HL-60 (cell line): ENCODE measurements around the gene S100A13.

ENCODE experiments used
- DNase-seq, 2 experiments: peaks; one replicate each; pipeline ENCODE4 v3.0.0-alpha.2; 2010 to 2020; ENCODE audit warnings: low read depth in 1 of 2, low spot score in 1 of 2
- H3K27ac ChIP-seq: fragments of 250-450 bp; sonication (Bioruptor Pico); replicated peaks from 2 replicates; pipeline ENCODE4 v1.5.1; 2020; ENCODE audit warnings: mild to moderate bottlenecking, moderate library complexity
- H3K27me3 ChIP-seq: fragments of 250-450 bp; sonication (Bioruptor Pico); 2 replicates; pipeline ENCODE4 v1.5.1; 2021; ENCODE audit warnings: mild to moderate bottlenecking, moderate library complexity; ENCODE audit not compliant: insufficient read depth, poor library complexity, severe bottlenecking
- H3K4me3 ChIP-seq: replicated peaks from 2 replicates; pipeline ENCODE4 v1.5.1; 2011; ENCODE audit warnings: mild to moderate bottlenecking, control low read depth, low read length; ENCODE audit not compliant: insufficient read depth
- CTCF ChIP-seq: IDR thresholded peaks from one replicate; pipeline ENCODE4 v1.5.1; 2011; ENCODE audit warnings: low read length, control low read depth, inconsistent platforms; ENCODE audit not compliant: insufficient read depth
- GABPA ChIP-seq: IDR thresholded peaks from 2 replicates; pipeline ENCODE4 v1.6.1; 2012; ENCODE audit warnings: low read depth
- POLR2AphosphoS5 ChIP-seq: IDR thresholded peaks from 2 replicates; pipeline ENCODE4 v1.6.1; 2012; ENCODE audit warnings: low read depth
- SPI1 ChIP-seq: IDR thresholded peaks from 2 replicates; pipeline ENCODE4 v1.6.1; 2012; ENCODE audit warnings: low read depth, mild to moderate bottlenecking, borderline replicate concordance
- TF ChIP-seq, protein P1 (sequence below): IDR thresholded peaks from 2 replicates; pipeline ENCODE4 v1.6.1; 2012; ENCODE audit warnings: low read depth; ENCODE audit not compliant: insufficient replicate concordance

Gene S100A13

GRCh38 chr1:153612755-153613331 is 14.5 kb downstream of the S100A13 start, which contains the start of gene S100A16:
TSS of gene S100A16 (minus strand) at chr1:153613137. CDS start at chr1:153608151, 4,986 bp downstream.
- no peak for DNase-seq
- H3K27ac ChIP-seq: no peak within 1 kb of the TSS
- no peak within 1 kb of the TSS for H3K4me3 ChIP-seq
- H3K27me3 ChIP-seq: no peaks in the 10 kb centered on the region
- TF ChIP-seq SPI1 (no peak), CTCF (no peak), GABPA (no peak), POLR2AphosphoS5 (no peak)
- TF ChIP-seq, protein P1, sequence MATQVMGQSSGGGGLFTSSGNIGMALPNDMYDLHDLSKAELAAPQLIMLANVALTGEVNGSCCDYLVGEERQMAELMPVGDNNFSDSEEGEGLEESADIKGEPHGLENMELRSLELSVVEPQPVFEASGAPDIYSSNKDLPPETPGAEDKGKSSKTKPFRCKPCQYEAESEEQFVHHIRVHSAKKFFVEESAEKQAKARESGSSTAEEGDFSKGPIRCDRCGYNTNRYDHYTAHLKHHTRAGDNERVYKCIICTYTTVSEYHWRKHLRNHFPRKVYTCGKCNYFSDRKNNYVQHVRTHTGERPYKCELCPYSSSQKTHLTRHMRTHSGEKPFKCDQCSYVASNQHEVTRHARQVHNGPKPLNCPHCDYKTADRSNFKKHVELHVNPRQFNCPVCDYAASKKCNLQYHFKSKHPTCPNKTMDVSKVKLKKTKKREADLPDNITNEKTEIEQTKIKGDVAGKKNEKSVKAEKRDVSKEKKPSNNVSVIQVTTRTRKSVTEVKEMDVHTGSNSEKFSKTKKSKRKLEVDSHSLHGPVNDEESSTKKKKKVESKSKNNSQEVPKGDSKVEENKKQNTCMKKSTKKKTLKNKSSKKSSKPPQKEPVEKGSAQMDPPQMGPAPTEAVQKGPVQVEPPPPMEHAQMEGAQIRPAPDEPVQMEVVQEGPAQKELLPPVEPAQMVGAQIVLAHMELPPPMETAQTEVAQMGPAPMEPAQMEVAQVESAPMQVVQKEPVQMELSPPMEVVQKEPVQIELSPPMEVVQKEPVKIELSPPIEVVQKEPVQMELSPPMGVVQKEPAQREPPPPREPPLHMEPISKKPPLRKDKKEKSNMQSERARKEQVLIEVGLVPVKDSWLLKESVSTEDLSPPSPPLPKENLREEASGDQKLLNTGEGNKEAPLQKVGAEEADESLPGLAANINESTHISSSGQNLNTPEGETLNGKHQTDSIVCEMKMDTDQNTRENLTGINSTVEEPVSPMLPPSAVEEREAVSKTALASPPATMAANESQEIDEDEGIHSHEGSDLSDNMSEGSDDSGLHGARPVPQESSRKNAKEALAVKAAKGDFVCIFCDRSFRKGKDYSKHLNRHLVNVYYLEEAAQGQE: no peak

DNA sequence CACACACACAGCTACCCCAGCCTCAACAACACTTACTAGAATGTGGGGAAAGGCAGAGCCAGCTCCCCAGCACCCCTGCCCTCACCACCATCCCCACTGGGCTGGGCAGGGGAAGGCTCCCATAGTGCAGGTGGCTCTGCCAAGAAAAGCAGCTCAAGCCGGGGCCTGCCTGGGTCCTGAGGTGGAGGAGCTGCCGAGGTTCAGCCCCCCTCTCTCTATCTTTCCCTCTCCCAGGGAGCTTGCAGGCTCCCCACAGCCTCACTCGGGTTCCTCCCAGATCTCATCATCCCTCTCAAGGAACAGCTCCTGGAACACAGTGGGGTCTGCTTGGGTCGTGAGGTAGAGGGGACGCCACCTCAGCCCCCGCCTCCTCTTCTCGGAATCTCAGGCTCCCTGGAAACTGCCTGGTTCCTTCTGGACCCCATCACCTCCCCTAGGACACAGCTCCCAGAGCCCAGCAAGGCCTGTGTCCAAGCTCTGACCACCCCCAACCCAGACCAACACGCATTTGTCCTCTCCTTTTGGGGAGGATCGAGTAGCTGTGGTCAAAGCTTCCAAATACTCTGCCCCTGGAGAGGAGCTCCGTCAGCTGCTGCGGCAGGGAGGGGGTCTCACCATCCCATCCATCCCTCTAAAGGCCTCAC is 15.1 kb downstream of the S100A13 start:
- no peak overlapping the region for H3K27ac ChIP-seq
- H3K27me3 ChIP-seq: no peaks in the 10 kb centered on the region
- H3K4me3 ChIP-seq: no peak overlapping the region
- no peak for DNase-seq
- TF ChIP-seq, protein P1: no peak
- TF ChIP-seq CTCF (no peak), POLR2AphosphoS5 (no peak), SPI1 (no peak), GABPA (no peak)

GRCh38 chr1:153611356-153611755 is 15.9 kb downstream of the S100A13 start:
- Histone ChIP-seq H3K27ac (no peak overlapping the region), H3K27me3 (no peaks in the 10 kb centered on the region), H3K4me3 (no peak overlapping the region)
- no peak for TF ChIP-seq CTCF
- no peak for TF ChIP-seq GABPA
- TF ChIP-seq, protein P1: no peak
- TF ChIP-seq SPI1: no peak
- no peak for TF ChIP-seq POLR2AphosphoS5
- no peak for DNase-seq
